ENCODE measurements around the gene NOVA1. TPM values are rescaled to one million over a fixed set of nuclear protein-coding genes. Genes with fewer than 3 reads are reported as not detected.

Gene NOVA1
- total RNA-seq, 1 experiment from 2014 or later, result not detected

DNA sequence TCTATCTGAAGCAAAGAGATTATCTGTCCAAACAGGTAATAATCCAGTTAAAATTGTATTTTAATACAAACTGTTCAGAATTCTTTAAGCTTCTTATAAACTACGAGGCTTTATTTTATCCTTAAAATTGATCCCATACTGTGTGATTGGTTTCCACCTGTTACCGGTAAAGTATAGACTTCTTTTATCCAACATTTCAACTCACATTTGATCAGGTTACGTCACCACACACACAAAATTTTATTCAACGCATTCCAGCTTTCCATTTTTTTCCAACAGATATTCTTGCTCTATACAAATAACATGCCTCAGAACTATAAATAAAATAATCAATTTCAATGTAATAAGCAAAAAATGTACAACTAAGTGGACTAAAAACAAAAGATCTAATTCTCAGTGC is 4.5 kb downstream of the NOVA1 start:
- peaks cover 36% of the 10 kb centered on the region for H3K27me3 Mint-ChIP-seq (ENCODE audit: insufficient read depth, unreplicated experiment)
- POLR2A ChIA-PET, result no interaction called here
- intact Hi-C loops (cut with micrococcal nuclease), result no loop called here

DNA sequence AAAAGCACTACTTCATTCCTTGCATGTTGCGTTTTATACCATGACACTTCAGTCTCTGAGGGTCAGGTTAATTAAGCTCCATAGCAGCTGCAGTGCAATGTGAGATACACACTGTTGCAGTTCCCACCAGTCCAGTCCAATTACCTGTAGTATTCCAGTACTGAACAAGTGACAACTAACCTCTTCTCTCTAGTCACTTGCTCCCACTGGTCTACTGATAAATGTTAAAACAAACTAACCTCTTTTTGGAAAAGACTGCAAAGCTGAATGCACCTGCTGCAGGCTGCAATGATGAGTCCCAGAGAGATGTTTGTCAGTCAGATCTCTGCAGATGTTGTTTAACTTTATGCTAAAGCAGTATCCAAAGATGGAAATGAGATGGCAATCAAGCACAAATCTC is 7.9 kb downstream of the NOVA1 start:
- H3K27ac Mint-ChIP-seq (ENCODE audit: low read depth, unreplicated experiment), result no peak overlapping the region
- H3K4me1 Mint-ChIP-seq (ENCODE audit: insufficient read depth, unreplicated experiment), result no peaks in the 10 kb centered on the region
- TF ChIP-seq, protein P1, sequence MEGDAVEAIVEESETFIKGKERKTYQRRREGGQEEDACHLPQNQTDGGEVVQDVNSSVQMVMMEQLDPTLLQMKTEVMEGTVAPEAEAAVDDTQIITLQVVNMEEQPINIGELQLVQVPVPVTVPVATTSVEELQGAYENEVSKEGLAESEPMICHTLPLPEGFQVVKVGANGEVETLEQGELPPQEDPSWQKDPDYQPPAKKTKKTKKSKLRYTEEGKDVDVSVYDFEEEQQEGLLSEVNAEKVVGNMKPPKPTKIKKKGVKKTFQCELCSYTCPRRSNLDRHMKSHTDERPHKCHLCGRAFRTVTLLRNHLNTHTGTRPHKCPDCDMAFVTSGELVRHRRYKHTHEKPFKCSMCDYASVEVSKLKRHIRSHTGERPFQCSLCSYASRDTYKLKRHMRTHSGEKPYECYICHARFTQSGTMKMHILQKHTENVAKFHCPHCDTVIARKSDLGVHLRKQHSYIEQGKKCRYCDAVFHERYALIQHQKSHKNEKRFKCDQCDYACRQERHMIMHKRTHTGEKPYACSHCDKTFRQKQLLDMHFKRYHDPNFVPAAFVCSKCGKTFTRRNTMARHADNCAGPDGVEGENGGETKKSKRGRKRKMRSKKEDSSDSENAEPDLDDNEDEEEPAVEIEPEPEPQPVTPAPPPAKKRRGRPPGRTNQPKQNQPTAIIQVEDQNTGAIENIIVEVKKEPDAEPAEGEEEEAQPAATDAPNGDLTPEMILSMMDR (IDR thresholded peaks at IDR 0.05; ENCODE audit: unreplicated experiment), result no peak
- no peaks in the 10 kb centered on the region for H3K36me3 Mint-ChIP-seq (ENCODE audit: insufficient read depth, unreplicated experiment)
- POLR2A ChIA-PET, result no interaction called here
- H3K27me3 Mint-ChIP-seq (ENCODE audit: insufficient read depth, unreplicated experiment), result peaks cover 41% of the 10 kb centered on the region
- CTCF ChIA-PET, result no interaction called here
- H3K4me3 Mint-ChIP-seq (ENCODE audit: unreplicated experiment), result no peak overlapping the region
- DNase-seq (ENCODE audit: unreplicated experiment), result no peak
- BruUV-seq (replicated peaks), result no TSS peak
- no peaks in the 10 kb centered on the region for H3K9me3 Mint-ChIP-seq (ENCODE audit: unreplicated experiment)
- intact Hi-C loops (cut with micrococcal nuclease), result no loop called here

More for the DNA sequence above, 4.5 kb downstream of the NOVA1 start:
- Mint-ChIP-seq H3K27ac (ENCODE audit: low read depth, unreplicated experiment) (no peak overlapping the region), H3K4me1 (ENCODE audit: insufficient read depth, unreplicated experiment) (no peaks in the 10 kb centered on the region), H3K36me3 (ENCODE audit: insufficient read depth, unreplicated experiment) (no peaks in the 10 kb centered on the region), H3K4me3 (ENCODE audit: unreplicated experiment) (no peak overlapping the region), H3K9me3 (ENCODE audit: unreplicated experiment) (no peaks in the 10 kb centered on the region)
- TF ChIP-seq, protein P1 (IDR thresholded peaks at IDR 0.05; ENCODE audit: unreplicated experiment), result no peak
- no peak for DNase-seq (ENCODE audit: unreplicated experiment)
- no TSS peak for BruUV-seq (replicated peaks)
- CTCF ChIA-PET, result no interaction called here

DNA sequence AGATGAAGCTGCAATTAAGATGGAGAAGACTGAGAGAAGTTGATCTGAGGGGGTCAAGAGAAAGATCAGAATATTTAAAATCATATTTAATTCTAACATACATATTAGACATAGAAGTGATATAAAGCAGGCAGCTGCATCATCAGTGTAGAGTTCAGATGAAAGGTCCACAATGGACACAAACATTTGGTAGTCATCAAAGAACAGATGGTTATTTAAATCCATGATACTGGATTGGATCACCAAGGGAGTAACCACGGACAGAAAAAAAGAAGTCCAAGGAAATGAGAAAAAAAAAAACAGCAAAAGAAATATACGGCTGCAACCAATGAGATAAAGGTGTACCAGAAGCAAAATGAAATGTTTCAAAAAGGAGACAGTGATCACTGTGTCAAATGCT is 20.1 kb downstream of the NOVA1 start:
- Mint-ChIP-seq H3K4me3 (ENCODE audit: unreplicated experiment) (no peak overlapping the region), H3K36me3 (ENCODE audit: insufficient read depth, unreplicated experiment) (no peaks in the 10 kb centered on the region), H3K4me1 (ENCODE audit: insufficient read depth, unreplicated experiment) (no peaks in the 10 kb centered on the region), H3K27ac (ENCODE audit: low read depth, unreplicated experiment) (no peak overlapping the region), H3K9me3 (ENCODE audit: unreplicated experiment) (no peaks in the 10 kb centered on the region), H3K27me3 (ENCODE audit: insufficient read depth, unreplicated experiment) (peaks cover 38% of the 10 kb centered on the region)
- TF ChIP-seq, protein P1 (IDR thresholded peaks at IDR 0.05; ENCODE audit: unreplicated experiment), result no peak
- ChIA-PET CTCF (interaction anchor here (0.6 kb wide), 1 partner anchor 883 kb away, joined by 5 read pairs; no protein-coding TSS in a partner anchor), POLR2A (interaction anchor here (0.6 kb wide), 1 partner anchor 1237 kb away, joined by 3 read pairs; no protein-coding TSS in a partner anchor)
- no TSS peak for BruUV-seq (replicated peaks)
- intact Hi-C loops (cut with micrococcal nuclease), result no loop called here
- DNase-seq (ENCODE audit: unreplicated experiment), result no peak

DNA sequence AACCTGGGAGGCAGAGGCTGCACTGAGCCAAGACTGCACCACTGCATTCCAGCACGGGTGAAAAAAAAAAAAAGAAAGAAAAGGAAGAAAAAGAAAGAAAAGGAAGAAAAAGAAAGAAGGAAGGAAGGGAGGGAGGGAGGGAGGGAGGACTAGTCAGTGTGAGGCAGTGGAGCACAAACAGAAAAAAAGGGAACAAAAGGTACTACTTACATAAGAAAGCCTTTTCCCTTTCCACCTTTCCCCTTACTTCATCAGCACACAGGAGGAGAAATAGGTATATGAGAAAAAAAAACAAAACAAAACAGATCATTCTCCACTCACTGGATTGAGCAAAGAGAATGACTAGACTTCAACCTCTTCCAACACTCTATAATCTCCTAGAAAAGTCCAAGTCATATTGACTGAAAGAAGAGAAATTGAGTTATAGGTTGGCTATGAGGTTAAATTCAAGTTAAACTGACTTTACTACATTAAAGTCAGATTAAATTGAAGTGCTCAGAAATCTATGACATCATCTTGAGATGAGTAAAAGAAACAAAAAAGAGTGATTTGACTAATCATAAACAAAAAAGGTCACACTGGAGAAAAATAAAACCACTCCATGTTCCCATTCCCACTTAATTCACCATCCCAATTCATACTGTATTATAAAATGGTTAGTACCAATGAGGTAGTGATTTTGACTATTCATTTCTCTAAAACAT is 43.6 kb downstream of the NOVA1 start:
- intact Hi-C loops (cut with micrococcal nuclease), result no loop called here
- CTCF ChIA-PET, result no interaction called here
- no peaks in the 10 kb centered on the region for H3K4me1 Mint-ChIP-seq (ENCODE audit: insufficient read depth, unreplicated experiment)
- TF ChIP-seq, protein P1 (IDR thresholded peaks at IDR 0.05; ENCODE audit: unreplicated experiment), result no peak
- BruUV-seq (replicated peaks), result no TSS peak
- peaks cover 63% of the 10 kb centered on the region for H3K27me3 Mint-ChIP-seq (ENCODE audit: insufficient read depth, unreplicated experiment)
- no peak overlapping the region for H3K27ac Mint-ChIP-seq (ENCODE audit: low read depth, unreplicated experiment)
- POLR2A ChIA-PET, result no interaction called here
- H3K36me3 Mint-ChIP-seq (ENCODE audit: insufficient read depth, unreplicated experiment), result no peaks in the 10 kb centered on the region
- no peaks in the 10 kb centered on the region for H3K9me3 Mint-ChIP-seq (ENCODE audit: unreplicated experiment)
- no peak overlapping the region for H3K4me3 Mint-ChIP-seq (ENCODE audit: unreplicated experiment)
- no peak for DNase-seq (ENCODE audit: unreplicated experiment)
